GM23338 (cell line): ENCODE results near the gene PBOV1. TPM values are rescaled to one million over a fixed set of nuclear protein-coding genes. Genes with fewer than 3 reads are reported as not detected.

ENCODE experiments used
- ATAC-seq: fragments of 200-7000 bp; cut with Tn5 transposase; 3 replicates; pipeline ENCODE4 v1.9.1; 2020
- DNase-seq: peaks from one replicate; pipeline ENCODE4 v3.0.0-alpha.2; 2015; ENCODE audit warnings: low spot score
- H2AFZ ChIP-seq: fragments of 200-600 bp; sonication (generic); 2 replicates; pipeline ENCODE4 v1.8.0; 2016; ENCODE audit warnings: antibody characterized with exemption, mild to moderate bottlenecking, moderate library complexity
- H3F3A ChIP-seq: fragments of 200-600 bp; sonication (generic); replicated peaks from 2 replicates; pipeline ENCODE4 v1.8.0; 2017; ENCODE audit warnings: antibody characterized with exemption, mixed run types, low read depth
- H3K27ac ChIP-seq: fragments of 200-600 bp; sonication (generic); 2 replicates; pipeline ENCODE4 v1.6.1; 2016; ENCODE audit warnings: low read depth
- H3K27me3 ChIP-seq: fragments of 200-600 bp; sonication (generic); 2 replicates; pipeline ENCODE4 v1.8.0; 2016; ENCODE audit warnings: mild to moderate bottlenecking, mixed run types, moderate library complexity; ENCODE audit not compliant: insufficient read depth
- H3K36me3 ChIP-seq: fragments of 200-600 bp; sonication (generic); 2 replicates; pipeline ENCODE4 v1.8.0; 2016; ENCODE audit warnings: mild to moderate bottlenecking; ENCODE audit not compliant: insufficient read depth
- H3K4me1 ChIP-seq: fragments of 200-600 bp; sonication (generic); 2 replicates; pipeline ENCODE4 v1.8.0; 2016; ENCODE audit warnings: mild to moderate bottlenecking, moderate library complexity; ENCODE audit not compliant: insufficient read depth
- H3K4me2 ChIP-seq: fragments of 200-600 bp; sonication (generic); 2 replicates; pipeline ENCODE4 v1.7.1; 2017; ENCODE audit warnings: mixed run types
- H3K4me3 ChIP-seq: fragments of 200-600 bp; sonication (generic); 2 replicates; pipeline ENCODE4 v1.6.1; 2016; ENCODE audit warnings: mixed run types
- H3K79me2 ChIP-seq: fragments of 200-600 bp; sonication (generic); replicated peaks from 2 replicates; pipeline ENCODE4 v1.8.0; 2017; ENCODE audit warnings: mild to moderate bottlenecking; ENCODE audit not compliant: insufficient read depth
- H3K9me2 ChIP-seq: fragments of 200-600 bp; sonication (generic); 2 replicates; pipeline ENCODE4 v1.8.0; 2017; ENCODE audit not compliant: insufficient read depth
- H4K20me1 ChIP-seq: fragments of 200-600 bp; sonication (generic); replicated peaks from 2 replicates; pipeline ENCODE4 v1.8.0; 2017; ENCODE audit warnings: mild to moderate bottlenecking; ENCODE audit not compliant: insufficient read depth
- H3K27ac Mint-ChIP-seq: 2 replicates; pipeline ENCODE4 v1.8.0; 2020; ENCODE audit warnings: inconsistent platforms, mild to moderate bottlenecking, moderate library complexity, mixed read lengths
- H3K27me3 Mint-ChIP-seq: 3 replicates; pipeline ENCODE4 v1.8.0; 2022; ENCODE audit warnings: low read depth, mild to moderate bottlenecking, moderate library complexity, mixed read lengths, inconsistent platforms; ENCODE audit not compliant: insufficient read depth, poor library complexity
- H3K36me3 Mint-ChIP-seq: 3 replicates; pipeline ENCODE4 v1.8.0; 2021; ENCODE audit warnings: low read depth, mild to moderate bottlenecking, inconsistent platforms, moderate library complexity, mixed read lengths
- H3K4me1 Mint-ChIP-seq: 3 replicates; pipeline ENCODE4 v1.8.0; 2020; ENCODE audit warnings: mild to moderate bottlenecking, inconsistent platforms, mixed read lengths
- H3K4me3 Mint-ChIP-seq: 3 replicates; pipeline ENCODE4 v1.8.0; 2021; ENCODE audit warnings: moderate library complexity, mild to moderate bottlenecking, inconsistent platforms, mixed read lengths
- H3K9me3 Mint-ChIP-seq: 3 replicates; pipeline ENCODE4 v1.8.0; 2020; ENCODE audit warnings: moderate library complexity, mild to moderate bottlenecking, inconsistent platforms, mixed read lengths
- CREB1 ChIP-seq: fragments of 250-450 bp; sonication (Bioruptor Pico); IDR thresholded peaks from 2 replicates; pipeline ENCODE4 v1.5.0; 2020; ENCODE audit warnings: low read depth, mild to moderate bottlenecking, moderate library complexity
- EZH2 ChIP-seq: fragments of 200-600 bp; sonication (generic); IDR thresholded peaks from one replicate; pipeline ENCODE4 v1.8.0; 2017; ENCODE audit warnings: antibody characterized with exemption, mild to moderate bottlenecking, low read depth; ENCODE audit not compliant: unreplicated experiment
- EZH2phosphoT487 ChIP-seq: fragments of 200-600 bp; sonication (generic); IDR thresholded peaks from one replicate; pipeline ENCODE4 v1.8.1; 2018; ENCODE audit warnings: antibody characterized with exemption; ENCODE audit not compliant: unreplicated experiment
- JUNB ChIP-seq: IDR thresholded peaks from one replicate; pipeline ENCODE4 v1.6.1; 2016; ENCODE audit warnings: antibody characterized with exemption; ENCODE audit not compliant: unreplicated experiment
- NANOG ChIP-seq: IDR thresholded peaks from 2 replicates; pipeline ENCODE4 v1.6.1; 2016; ENCODE audit warnings: antibody characterized with exemption, borderline replicate concordance
- POLR2AphosphoS5 ChIP-seq: IDR thresholded peaks from 2 replicates; pipeline ENCODE4 v1.6.1; 2016; ENCODE audit warnings: antibody characterized with exemption, low read depth
- STAT1 ChIP-seq: IDR thresholded peaks from one replicate; pipeline ENCODE4 v1.6.1; 2016; ENCODE audit warnings: antibody characterized with exemption; ENCODE audit not compliant: unreplicated experiment
- ZNF114 ChIP-seq: fragments of 250-450 bp; sonication (Bioruptor Pico); IDR thresholded peaks from 2 replicates; pipeline ENCODE4 v1.5.0; 2020; ENCODE audit warnings: mild to moderate bottlenecking, moderate library complexity
- polyA plus RNA-seq: library from polyadenylated mRNA; unstranded; fragments of >200 nt; fragmentation: Nextera tagmentation; extraction: Ambion mirVana; gene quantifications from 2 replicates; pipeline ENCODE4 v1.2.1, GENCODE V29; 2016
- total RNA-seq: library from RNA; depleted of rRNA; stranded (reverse); fragments of >200 nt; shearing (Covaris generic); gene quantifications from 2 replicates; pipeline ENCODE4 v1.2.3, GENCODE V29; 2014
- TF ChIP-seq, protein P1 (sequence below), 2 experiments: fragments of 200-600 bp in 1 of 2; sonication (generic) in 1 of 2; conservative IDR thresholded peaks; 2 replicates each; pipeline versions ENCODE4 v1.5.1 to v1.6.1; 2016 to 2017; ENCODE audit warnings: antibody characterized with exemption in 2 of 2, low read depth in 2 of 2, mild to moderate bottlenecking in 2 of 2, moderate library complexity in 1 of 2
- TF ChIP-seq, protein P2 (sequence below): IDR thresholded peaks from one replicate; pipeline ENCODE4 v1.6.1; 2018; ENCODE audit warnings: antibody characterized with exemption; ENCODE audit not compliant: unreplicated experiment
- TF ChIP-seq, protein P3 (sequence below): fragments of 250-450 bp; sonication (Bioruptor Pico); IDR thresholded peaks from 2 replicates; pipeline ENCODE4 v1.5.0; 2020; ENCODE audit warnings: mild to moderate bottlenecking, moderate library complexity
- TF ChIP-seq, protein P4 (sequence below): IDR thresholded peaks from 2 replicates; pipeline ENCODE4 v1.6.1; 2016; ENCODE audit warnings: antibody characterized with exemption

PBOV1 gene
- total and polyA plus RNA-seq, 2 experiments from 2014 or later, result not detected

DNA sequence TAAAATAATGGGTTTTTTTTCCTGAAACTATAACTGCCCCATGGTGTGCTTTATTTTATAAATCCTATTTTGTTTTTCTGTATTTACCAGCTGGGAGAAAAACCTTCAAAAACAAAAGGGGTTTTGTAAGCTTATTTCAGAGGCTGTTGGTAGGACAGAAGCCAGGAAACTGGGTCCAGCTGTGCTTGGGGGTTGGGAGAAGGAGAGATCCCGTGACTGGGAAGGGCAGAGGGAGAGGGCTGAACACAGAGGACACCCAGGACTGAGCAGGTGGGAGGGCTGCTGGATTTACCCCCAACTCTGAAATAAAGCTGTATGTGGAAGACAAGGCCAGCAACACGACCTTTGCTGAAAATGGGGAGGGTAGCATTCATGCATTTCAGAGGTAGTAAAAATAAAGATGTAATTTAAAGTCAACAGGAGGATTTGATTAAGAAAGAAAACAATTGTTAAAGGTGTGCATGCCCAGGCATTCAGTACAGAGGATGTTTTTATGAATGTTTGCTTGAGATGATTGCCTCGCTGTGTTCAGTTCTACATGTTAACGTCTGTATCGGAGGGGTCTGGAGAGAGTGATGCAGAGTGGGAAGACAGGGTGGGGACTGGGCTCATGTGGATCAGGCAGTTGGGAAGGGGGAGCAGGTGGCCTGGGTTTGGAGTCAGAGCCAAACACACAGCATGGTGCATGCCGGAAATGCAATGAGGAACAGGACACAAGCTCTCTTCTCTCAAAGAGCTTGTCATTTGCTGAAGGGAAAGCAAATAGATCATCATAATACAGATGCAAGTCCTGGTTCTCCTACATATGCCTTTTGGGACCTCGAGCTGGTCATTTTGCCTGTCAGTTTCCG lies 35.1 kb downstream of the PBOV1 start:
- H3K4me3 ChIP-seq, result peak overlapping the region; percentile 6; the same call in 1 of the 2 replicates
- no peaks in the 10 kb centered on the region for H3K27me3 ChIP-seq
- peaks cover 7% of the 10 kb centered on the region for H3K27me3 Mint-ChIP-seq
- no peaks in the 10 kb centered on the region for H3F3A ChIP-seq
- DNase-seq (peak; percentile 73), ATAC-seq (peak; percentile 98)
- peaks cover 38% of the 10 kb centered on the region for H3K4me1 ChIP-seq
- peak overlapping the region; percentile 15 for H3K4me3 Mint-ChIP-seq
- H3K27ac ChIP-seq, result peak overlapping the region; percentile 87
- H3K4me2 ChIP-seq, result peak overlapping the region; percentile 54
- H3K4me1 Mint-ChIP-seq, result peaks cover 37% of the 10 kb centered on the region
- H3K79me2 ChIP-seq, result peaks cover 3% of the 10 kb centered on the region
- H3K36me3 Mint-ChIP-seq, result peaks cover 16% of the 10 kb centered on the region; the same call in 2 of the 3 replicates
- no peaks in the 10 kb centered on the region for H4K20me1 ChIP-seq
- no peak for TF ChIP-seq CREB1
- TF ChIP-seq EZH2phosphoT487, result no peak
- no peak for TF ChIP-seq JUNB
- no peak for TF ChIP-seq NANOG
- TF ChIP-seq, protein P1, sequence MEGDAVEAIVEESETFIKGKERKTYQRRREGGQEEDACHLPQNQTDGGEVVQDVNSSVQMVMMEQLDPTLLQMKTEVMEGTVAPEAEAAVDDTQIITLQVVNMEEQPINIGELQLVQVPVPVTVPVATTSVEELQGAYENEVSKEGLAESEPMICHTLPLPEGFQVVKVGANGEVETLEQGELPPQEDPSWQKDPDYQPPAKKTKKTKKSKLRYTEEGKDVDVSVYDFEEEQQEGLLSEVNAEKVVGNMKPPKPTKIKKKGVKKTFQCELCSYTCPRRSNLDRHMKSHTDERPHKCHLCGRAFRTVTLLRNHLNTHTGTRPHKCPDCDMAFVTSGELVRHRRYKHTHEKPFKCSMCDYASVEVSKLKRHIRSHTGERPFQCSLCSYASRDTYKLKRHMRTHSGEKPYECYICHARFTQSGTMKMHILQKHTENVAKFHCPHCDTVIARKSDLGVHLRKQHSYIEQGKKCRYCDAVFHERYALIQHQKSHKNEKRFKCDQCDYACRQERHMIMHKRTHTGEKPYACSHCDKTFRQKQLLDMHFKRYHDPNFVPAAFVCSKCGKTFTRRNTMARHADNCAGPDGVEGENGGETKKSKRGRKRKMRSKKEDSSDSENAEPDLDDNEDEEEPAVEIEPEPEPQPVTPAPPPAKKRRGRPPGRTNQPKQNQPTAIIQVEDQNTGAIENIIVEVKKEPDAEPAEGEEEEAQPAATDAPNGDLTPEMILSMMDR (conservative IDR thresholded peaks at IDR 0.05; ENCODE audit: low read depth in 2 of 2), result no peak
- TF ChIP-seq, protein P2, sequence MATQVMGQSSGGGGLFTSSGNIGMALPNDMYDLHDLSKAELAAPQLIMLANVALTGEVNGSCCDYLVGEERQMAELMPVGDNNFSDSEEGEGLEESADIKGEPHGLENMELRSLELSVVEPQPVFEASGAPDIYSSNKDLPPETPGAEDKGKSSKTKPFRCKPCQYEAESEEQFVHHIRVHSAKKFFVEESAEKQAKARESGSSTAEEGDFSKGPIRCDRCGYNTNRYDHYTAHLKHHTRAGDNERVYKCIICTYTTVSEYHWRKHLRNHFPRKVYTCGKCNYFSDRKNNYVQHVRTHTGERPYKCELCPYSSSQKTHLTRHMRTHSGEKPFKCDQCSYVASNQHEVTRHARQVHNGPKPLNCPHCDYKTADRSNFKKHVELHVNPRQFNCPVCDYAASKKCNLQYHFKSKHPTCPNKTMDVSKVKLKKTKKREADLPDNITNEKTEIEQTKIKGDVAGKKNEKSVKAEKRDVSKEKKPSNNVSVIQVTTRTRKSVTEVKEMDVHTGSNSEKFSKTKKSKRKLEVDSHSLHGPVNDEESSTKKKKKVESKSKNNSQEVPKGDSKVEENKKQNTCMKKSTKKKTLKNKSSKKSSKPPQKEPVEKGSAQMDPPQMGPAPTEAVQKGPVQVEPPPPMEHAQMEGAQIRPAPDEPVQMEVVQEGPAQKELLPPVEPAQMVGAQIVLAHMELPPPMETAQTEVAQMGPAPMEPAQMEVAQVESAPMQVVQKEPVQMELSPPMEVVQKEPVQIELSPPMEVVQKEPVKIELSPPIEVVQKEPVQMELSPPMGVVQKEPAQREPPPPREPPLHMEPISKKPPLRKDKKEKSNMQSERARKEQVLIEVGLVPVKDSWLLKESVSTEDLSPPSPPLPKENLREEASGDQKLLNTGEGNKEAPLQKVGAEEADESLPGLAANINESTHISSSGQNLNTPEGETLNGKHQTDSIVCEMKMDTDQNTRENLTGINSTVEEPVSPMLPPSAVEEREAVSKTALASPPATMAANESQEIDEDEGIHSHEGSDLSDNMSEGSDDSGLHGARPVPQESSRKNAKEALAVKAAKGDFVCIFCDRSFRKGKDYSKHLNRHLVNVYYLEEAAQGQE, result no peak
- TF ChIP-seq, protein P3, sequence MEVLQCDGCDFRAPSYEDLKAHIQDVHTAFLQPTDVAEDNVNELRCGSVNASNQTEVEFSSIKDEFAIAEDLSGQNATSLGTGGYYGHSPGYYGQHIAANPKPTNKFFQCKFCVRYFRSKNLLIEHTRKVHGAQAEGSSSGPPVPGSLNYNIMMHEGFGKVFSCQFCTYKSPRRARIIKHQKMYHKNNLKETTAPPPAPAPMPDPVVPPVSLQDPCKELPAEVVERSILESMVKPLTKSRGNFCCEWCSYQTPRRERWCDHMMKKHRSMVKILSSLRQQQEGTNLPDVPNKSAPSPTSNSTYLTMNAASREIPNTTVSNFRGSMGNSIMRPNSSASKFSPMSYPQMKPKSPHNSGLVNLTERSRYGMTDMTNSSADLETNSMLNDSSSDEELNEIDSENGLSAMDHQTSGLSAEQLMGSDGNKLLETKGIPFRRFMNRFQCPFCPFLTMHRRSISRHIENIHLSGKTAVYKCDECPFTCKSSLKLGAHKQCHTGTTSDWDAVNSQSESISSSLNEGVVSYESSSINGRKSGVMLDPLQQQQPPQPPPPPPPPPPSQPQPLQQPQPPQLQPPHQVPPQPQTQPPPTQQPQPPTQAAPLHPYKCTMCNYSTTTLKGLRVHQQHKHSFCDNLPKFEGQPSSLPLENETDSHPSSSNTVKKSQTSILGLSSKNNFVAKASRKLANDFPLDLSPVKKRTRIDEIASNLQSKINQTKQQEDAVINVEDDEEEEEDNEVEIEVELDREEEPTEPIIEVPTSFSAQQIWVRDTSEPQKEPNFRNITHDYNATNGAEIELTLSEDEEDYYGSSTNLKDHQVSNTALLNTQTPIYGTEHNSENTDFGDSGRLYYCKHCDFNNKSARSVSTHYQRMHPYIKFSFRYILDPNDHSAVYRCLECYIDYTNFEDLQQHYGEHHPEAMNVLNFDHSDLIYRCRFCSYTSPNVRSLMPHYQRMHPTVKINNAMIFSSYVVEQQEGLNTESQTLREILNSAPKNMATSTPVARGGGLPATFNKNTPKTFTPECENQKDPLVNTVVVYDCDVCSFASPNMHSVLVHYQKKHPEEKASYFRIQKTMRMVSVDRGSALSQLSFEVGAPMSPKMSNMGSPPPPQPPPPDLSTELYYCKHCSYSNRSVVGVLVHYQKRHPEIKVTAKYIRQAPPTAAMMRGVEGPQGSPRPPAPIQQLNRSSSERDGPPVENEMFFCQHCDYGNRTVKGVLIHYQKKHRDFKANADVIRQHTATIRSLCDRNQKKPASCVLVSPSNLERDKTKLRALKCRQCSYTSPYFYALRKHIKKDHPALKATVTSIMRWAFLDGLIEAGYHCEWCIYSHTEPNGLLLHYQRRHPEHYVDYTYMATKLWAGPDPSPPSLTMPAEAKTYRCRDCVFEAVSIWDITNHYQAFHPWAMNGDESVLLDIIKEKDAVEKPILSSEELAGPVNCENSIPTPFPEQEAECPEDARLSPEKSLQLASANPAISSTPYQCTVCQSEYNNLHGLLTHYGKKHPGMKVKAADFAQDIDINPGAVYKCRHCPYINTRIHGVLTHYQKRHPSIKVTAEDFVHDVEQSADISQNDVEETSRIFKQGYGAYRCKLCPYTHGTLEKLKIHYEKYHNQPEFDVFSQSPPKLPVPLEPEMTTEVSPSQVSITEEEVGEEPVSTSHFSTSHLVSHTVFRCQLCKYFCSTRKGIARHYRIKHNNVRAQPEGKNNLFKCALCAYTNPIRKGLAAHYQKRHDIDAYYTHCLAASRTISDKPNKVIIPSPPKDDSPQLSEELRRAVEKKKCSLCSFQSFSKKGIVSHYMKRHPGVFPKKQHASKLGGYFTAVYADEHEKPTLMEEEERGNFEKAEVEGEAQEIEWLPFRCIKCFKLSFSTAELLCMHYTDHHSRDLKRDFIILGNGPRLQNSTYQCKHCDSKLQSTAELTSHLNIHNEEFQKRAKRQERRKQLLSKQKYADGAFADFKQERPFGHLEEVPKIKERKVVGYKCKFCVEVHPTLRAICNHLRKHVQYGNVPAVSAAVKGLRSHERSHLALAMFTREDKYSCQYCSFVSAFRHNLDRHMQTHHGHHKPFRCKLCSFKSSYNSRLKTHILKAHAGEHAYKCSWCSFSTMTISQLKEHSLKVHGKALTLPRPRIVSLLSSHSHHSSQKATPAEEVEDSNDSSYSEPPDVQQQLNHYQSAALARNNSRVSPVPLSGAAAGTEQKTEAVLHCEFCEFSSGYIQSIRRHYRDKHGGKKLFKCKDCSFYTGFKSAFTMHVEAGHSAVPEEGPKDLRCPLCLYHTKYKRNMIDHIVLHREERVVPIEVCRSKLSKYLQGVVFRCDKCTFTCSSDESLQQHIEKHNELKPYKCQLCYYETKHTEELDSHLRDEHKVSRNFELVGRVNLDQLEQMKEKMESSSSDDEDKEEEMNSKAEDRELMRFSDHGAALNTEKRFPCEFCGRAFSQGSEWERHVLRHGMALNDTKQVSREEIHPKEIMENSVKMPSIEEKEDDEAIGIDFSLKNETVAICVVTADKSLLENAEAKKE (CRISPR knock-in tag), result no peak
- no peak for TF ChIP-seq EZH2
- TF ChIP-seq, protein P4, sequence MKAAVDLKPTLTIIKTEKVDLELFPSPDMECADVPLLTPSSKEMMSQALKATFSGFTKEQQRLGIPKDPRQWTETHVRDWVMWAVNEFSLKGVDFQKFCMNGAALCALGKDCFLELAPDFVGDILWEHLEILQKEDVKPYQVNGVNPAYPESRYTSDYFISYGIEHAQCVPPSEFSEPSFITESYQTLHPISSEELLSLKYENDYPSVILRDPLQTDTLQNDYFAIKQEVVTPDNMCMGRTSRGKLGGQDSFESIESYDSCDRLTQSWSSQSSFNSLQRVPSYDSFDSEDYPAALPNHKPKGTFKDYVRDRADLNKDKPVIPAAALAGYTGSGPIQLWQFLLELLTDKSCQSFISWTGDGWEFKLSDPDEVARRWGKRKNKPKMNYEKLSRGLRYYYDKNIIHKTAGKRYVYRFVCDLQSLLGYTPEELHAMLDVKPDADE, result no peak
- TF ChIP-seq ZNF114 (CRISPR knock-in tag), result no peak
- TF ChIP-seq POLR2AphosphoS5, result no peak
- TF ChIP-seq STAT1, result no peak
- peak overlapping the region; percentile 87 for H3K27ac Mint-ChIP-seq
- H3K9me2 ChIP-seq, result peaks cover 12% of the 10 kb centered on the region; the same call in 1 of the 2 replicates
- H2AFZ ChIP-seq, result no peak overlapping the region
- H3K36me3 ChIP-seq, result no peaks in the 10 kb centered on the region
- peaks cover 4% of the 10 kb centered on the region; the same call in 2 of the 3 replicates for H3K9me3 Mint-ChIP-seq
